Measurements from ENCODE around the gene SRP68. TPM values are rescaled to one million over a fixed set of nuclear protein-coding genes. Genes with fewer than 3 reads are reported as not detected.

SRP68 gene
- polyA plus RNA-seq, 5 donors = 92.3 to 111 (median 101) TPM

DNA sequence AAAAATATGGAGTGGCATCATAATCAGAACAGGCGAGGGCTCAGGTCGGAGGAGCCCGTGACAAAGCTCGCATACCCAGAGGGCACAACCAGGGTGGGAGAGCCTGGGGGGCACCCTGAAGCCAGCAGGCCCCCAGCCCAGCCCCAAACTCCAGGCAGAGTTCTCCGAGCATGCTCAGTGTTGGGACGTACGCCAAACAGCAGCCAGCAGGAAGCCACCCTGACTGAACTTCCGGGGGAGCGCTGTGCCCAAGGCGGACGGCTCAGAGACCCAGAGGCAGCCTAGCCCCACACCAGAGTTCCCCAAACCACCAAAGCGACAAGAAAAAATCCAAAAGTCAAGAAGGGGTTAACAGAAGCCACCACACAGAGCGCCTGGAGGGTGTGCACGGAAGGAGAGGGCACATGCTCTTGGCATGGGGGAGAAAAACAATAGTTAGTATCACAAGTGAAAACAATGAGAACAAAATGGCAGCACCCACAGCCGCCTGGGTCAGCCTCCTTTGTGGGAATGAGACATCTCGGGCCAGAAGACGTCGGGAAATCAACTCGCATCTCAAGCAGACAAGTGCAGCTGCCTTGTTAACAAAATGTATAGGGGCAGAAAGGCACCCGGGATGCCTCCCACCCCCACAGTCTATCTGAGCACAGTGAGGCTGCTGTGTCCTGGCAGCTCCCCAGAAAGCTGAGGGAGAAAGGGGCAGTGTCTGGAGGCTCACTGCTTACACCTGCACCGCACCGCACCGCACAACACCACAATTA lies 19.4 kb upstream of the SRP68 start:
- DNase-seq = no peak

DNA sequence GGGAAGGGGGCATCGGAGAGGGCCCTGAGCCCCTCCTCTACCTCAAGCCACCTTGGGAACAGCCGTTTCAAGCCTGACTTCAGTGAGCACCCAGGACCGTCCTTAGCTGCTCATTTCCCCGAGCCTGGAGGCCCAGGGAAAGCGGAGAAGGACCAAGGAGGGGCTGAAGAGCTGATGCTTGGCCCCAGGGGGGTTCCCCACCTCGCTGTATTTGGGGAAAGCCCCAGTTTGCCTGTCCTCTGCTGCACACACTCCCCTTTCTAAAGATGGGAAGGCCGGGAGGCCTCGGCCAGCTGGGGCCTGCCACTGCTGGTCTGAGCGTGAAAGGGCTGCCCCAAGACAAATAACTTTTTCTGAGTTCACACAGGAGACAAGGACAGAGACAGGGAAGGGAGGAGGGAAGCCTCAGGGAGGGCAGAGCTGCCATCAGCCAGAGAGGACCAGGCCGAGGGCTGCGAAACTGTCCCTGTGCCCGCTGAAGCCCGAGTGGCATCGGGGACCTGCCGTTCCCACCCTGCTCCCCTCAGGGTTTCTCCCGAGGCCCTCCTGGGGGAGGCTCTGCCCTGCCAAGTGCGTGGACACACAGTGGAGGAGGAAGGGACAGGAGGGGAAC lies 18.3 kb upstream of the SRP68 start:
- no peak for DNase-seq

DNA sequence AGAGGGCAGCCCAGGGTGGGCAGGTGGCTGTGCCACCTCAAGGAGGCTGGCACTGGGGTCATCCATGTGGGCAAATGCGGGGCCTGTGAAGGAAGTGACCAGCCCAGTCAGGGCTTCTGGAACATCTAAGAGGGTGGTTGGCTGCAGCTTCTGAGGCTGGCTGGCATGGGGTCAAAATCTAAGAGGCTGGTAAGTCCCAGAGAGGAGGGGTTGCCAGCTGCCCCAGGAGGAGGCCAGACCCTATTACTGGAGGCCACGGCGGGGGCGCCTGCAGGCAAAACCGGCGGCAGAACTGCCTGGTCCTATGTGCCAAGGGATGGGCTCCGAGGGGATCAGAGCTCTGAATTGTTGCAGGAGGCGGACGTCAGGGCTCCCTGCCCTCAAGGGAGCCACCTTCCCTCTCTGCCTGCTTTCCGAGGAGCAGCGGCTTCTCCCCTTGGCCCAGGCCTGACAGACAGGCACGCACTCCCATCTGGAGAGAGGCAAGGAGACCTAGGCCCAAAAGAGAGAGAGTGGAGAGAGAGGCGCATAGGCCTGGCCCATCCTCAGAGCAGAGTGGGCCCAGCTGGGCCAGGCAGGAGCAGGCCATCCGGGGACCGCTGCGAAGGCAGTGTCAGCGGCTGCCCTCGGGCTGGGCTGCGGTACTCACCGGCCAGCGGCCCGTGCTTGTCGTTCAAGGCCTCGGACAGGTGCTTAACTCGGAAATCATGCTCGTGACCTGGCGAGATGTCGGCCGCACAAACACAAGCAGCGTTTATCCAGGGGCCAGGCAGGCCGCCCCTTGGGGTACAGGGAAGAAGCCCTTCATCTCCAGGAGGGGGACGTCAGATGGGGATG lies 17.6 kb upstream of the SRP68 start:
- DNase-seq = no peak

DNA sequence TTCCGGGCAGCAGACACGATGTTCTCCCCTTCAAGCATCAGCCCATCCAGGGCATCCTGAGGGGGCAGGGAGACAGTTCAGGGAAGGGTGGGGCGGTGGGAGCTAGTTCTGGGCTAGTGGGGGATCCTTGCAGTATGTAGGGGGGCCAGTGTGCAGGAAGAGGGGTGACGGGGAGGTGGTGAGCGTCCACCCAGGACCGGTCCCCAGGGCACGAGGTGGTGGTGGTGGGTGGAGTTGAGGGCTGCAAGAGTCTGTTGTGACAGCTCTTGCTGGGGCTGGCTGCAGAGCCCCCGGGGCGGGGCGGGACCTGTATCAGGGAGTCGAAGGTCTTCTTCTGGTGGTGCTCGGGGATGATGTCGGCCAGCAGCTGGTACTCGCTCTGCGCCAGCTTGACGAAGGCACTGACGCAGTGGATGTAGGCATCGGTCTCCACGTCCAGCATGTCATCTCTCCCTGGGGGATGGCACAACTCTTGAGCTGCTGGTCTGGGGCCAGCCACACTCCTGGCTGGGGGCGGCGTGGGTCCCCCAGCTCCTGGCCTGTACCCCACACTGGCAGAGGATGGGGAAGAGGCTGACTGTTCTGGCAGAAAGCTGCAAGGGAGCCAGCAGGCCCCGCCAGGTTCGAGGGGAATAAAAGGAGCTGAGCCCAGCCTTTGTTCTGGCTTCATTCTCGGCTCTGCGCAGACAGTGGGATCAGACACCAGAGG lies 16.7 kb upstream of the SRP68 start:
- no peak for DNase-seq

DNA sequence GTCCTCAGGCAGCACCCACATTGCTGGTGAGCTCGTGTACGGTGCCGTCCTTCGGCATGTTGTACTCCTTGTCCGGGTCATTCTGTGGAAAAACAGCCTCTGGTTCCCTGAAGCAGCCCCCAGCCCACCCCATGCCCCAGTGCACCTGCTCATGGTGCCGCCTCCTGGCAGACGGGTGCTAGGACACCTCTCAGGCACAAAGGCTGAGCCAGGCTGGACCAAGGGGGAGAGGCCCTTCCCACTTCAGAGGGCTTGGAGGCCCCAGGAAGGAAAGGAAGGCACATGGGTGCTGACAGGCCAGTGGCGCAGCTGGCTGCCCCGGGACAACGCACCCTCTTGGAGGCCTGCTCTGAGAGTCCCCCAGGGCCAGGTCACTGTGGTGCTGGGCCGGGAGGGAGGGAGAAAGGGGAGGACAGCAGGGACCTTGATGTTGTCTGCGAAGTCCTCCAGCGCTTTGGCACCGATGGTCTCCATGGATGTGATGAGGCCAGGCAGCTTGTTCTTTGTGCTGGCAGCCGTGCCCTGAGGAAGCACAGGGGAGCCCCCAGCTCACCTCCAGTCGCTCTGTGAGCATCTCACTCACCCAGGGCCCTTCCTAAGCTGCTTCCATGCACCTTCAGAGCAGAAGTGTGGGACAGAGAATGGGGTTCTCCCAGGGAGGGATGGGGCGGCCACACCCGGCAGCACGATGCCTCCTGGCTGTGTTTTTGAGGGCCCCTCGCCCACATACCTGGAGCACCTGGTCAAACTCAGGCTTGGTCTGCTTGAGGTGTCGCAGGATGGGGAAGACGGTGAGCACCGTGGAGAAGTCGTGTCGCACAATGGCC lies 15.9 kb upstream of the SRP68 start:
- DNase-seq = no peak

DNA sequence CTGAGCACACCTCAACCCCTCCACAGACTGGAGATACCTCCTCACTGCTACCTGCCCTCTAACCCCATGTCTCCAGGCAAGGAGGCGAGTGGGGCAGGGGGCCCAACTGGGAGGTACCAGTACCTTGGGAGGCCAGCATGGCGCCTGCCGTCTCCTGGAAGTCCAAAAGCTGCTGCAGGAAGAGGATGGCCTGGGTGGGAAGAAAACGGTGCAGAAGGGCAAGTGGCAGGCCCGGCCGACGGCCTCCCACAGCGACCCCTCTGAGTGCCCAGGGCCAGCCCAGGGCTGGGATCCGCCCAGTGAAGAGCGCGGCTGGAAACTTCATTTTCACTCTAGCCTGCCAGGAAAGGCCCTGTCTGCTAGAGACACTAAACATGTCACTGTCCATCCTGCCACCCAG lies 15.2 kb upstream of the SRP68 start:
- DNase-seq = no peak

DNA sequence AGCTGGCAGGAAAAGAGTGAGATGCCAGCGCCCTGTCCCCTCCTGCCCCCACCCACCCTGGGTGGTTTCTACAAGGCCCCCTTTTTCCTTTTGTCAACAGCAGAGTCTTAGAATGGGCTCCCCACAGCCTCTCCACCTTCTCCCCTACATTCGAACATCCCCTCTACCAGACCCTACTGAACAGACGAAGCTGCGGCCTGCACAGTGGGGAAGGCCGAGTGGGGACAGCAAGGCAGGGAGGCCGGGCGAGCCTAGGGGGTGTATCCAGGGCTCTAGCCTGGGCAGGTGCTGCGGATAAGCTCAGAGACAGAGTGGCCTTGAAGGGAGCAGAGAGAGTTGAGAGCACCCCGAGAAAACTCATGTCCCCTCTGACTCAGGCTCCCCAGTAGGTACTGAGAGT lies 14.1 kb upstream of the SRP68 start:
- no peak for DNase-seq

DNA sequence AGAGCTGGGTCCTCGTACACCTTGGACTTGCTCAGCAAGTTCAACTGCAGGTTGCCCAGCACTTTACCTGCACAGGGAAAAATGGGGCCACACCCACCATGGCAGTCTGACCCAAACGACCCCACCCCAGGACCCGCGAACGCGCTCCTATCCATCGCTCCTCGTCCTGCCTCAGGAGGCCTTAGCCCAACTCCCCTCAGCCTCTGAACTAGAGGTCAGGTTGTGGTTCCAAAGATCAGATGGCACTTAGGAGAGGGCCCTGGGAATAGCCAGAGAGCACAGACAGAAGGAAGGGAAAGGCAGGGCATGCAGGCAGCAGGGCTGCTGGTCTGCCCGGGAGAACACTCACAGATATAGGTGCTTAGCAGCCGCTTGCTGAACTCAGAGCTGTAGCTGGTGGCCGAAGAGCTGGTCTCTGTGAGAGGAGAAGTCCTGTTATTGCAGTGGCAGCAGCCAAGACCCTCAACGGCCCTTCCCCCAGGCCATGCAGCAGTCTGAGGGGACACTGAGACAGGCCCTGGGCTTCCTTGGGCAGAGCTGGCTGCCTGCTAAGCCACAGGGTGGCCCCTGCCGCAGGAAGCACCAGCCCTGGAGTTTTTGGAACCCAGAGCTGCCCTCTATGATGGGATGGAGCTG lies 13.5 kb upstream of the SRP68 start:
- no peak for DNase-seq

DNA sequence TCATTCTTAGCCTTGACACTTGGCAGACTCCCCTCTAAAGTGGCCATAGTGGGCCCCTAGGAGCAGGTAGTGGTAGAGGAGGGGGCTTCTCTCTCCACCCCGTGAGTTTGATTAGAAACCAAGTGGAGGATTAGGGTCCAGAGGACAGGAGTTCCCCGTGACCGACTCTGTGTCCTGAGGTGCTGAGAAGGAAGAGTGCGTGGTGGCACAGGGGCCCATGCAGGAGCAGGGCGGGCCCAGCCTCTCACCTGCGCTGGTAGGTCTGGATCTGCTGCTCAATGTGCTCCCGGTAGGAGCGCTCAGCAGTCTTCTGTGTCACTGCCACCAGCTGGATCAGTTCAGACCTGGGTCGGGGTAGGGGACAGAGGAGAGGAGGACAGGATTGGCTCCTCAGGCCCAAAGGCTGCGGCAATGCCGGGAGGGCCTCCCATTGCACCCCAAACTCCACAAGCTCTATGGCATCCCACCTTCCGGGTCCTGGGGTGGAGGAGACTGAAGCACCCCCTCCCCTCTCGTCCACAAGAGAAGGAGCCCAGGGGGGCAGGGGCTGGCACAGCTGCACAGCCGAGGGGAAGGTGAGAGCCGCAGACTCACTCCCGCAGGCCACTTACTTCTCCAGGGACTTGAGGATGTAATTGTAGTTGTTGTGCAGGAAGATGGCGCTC lies 12.9 kb upstream of the SRP68 start:
- no peak for DNase-seq

DNA sequence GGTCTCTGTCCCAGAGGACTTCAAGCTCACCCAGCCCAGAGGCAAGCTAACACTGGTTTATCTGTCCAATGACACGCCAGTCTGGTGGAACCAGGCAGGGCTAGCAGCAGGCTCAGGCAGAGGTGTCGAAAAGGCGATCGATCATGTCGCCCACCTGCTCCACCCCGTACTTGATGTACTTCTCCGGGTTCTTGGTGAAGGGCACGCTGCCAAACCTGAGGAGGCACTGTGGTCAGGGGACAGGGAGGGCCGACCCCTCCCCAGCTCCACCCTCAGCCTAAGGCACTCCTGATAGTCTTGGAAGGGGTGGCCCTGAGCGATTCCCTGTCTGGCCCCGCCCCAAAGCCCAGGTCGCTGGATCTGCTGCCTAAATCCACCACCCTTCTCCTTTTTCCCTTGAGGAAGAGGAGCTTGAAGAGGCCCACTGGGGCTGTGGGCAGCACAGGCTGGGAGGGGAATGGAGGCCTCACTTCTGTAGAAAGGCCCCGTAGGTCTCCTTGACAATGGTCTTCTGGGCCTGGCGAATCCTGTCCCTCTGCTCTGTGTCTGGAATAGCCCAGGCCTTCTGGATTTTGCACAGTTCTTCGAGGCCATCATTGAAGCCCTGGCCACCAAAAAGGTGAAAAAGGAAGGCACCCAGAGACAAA lies 11.3 kb upstream of the SRP68 start:
- no peak for DNase-seq

DNA sequence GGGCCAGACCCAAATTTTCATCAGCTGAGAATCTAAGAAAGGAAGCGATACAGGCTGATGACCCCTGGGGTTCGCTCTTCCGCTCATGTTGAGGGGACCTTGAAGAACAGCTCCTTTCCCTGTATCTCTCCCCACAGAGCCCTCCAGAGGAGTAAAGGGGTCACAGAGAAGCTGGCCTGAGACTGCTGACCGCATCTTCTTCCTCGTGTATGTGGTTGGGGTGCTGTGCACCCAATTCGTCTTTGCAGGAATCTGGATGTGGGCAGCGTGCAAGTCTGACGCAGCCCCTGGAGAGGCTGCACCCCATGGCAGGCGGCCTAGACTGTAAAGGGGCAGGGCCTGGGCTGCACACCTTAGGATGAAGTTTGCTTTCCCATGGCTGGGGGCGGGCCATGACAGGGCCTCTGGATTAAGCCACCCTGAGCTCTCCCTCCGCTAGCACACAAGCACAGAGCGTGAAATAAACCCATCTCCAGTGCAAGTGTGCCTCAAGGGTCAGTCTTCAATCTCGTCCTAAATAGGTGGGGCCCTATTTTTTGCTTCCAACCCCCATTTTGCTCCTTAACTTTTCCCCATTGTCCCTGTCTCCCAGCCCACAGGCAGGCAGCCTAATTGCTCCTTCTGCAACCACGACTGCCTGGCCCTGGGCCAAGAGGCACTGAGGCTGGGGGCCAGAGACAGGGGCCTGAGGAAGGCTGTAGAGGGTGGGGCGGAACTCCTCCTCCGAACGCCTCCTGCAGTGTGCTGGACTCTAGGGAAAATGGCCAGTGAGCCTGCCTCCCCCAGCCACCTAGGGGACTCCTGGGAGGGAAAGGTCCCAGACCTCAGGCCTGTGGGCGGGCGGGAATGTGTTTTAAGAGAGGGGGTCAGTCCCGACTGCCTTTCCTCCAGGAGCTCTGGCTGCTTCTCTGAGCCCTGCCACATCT lies 10.3 kb upstream of the SRP68 start:
- no peak for DNase-seq

DNA sequence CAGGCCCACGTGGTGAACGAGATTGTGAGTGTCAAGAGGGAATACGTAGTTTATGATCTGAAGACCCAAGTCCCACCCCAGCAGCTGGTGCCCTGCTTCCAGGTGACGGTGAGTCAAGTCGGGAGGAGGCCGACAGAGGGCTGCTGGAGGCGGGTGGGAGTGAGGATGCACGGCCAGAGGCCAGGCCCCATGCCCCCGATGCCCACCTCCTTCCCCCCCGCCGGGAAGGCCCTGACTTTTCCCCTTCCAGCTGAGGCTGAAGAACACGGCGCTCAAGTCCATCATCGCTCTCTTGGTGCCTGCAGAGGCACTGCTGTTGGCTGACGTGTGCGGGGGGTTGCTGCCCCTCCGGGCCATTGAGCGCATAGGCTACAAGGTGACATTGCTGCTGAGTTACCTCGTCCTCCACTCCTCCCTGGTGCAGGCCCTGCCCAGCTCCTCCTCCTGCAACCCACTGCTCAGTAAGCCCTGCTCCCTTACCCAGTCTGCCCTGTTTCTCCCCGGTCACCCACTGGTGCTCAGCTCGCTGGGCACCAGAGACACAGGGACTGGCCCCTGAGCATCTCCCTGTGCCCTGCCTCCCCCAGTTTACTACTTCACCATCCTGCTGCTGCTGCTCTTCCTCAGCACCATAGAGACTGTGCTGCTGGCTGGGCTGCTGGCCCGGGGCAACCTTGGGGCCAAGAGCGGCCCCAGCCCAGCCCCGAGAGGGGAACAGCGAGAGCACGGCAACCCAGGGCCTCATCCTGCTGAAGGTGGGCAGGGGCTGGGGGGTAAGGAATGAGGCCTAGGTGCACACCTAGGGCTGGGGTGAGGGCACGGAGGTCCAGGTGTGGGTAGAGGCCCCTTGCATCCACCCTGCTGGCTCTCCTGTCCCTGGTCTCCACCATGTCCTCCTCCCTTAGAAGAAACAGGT lies 9.2 kb upstream of the SRP68 start:
- DNase-seq = no peak

DNA sequence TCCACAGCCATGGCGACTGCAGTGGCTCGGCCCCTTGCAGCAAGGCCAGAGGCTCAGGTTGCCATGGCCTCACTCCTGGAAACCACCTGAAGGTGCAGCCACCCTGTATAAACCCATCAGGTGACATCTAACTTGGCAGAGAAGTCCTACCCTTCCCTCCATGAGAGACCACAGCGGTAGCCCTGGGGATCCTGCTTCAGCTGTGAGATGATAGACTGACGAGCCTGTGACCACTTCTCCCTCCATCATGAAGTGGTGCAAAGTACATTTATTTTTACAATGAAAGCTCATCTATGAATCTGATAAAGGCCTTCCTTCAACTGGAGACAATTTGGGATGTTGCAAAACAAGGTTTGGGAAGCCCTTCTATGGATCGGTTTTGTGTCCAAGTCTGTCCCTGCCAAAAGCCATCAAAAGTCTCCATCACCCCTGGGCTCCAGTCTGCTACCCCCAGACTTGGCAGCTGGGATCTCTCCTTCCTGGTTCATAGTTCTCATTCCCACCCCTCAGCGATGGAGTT lies 8.5 kb upstream of the SRP68 start:
- no peak for DNase-seq

DNA sequence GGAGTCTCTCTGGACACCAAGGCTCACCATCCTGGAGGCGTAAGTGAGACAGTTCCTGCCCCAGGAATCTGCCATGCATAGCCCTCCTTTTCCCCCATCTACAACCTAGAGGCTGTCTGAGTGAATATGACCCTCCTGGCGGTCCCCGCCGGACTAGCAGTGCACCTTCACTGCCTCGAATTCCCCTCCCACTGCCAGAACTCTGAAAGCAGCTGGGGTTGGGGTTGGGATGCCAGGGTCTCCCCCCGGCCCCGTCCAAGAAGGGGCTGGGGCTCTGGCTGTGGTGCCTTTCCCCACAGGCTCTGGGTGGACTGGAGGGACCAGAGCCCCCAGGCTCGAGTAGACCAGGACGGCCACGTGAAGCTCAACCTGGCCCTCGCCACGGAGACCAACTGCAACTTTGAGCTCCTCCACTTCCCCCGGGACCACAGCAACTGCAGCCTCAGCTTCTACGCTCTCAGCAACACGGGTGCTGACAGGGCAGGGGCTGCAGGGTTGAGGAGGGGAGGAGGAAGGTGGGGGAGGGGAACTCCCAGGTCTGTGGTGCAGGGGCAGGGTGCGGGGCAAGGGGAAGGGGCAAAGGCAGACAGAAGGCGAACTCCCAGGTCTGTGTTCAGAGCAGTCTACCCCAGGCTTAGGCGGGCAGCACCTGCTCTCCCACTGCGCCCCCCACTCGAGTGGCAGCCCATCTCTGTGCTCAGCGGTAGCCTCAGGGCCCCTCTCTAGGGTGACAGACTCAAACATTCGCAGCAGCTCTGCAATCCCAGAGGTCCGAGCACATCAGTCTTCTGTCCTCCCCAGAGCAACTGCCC lies 7.8 kb upstream of the SRP68 start:
- no peak for DNase-seq

DNA sequence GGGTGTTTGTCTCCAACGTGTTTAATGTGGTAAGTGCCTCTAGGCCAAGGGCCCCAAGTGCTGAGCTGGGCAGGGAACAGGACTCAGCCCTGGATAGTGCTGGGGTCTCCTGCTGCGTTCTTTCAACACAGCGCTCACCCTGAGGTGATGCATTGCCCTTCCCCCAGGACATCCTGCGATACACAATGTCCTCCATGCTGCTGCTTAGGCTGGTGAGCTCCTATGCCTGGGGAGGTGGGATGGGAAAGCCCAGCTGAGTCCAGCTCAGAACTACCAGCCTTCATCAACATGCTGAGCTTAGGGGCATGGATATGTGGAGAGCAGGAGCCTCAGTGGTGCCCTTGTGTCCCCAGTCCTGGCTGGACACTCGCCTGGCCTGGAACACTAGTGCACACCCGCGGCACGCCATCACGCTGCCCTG lies 7.2 kb upstream of the SRP68 start:
- DNase-seq = no peak

DNA sequence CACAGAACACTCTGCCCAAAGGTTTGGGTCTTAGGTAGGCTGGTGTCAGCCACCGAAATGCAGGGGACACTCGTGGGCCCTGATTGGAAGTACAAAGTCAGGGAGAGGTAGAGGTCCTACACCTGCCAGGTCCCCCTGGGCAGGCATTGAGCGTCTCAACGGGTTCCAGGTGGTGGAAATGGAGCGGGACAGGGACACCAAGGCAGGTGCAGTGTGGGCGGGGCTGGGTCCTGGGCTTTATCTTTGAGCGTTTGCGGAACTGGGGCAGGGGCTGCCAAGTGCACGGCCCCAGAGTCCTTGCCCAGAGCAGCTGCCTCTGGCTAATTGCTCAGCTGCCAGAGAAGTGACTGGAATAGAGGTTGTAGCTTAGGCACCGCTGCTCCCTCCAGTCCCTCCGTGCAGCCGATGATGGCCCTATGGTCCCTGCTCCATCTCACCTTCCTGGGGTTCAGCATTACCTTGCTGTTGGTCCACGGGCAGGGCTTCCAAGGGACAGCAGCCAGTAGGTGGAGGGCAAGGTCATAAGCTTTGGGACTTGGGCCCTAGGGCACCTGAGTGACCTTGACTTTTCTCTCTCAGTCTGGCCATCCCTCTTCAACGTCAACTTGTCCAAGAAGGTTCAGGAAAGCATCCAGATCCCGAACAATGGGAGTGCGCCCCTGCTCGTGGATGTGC lies 6.7 kb upstream of the SRP68 start, which contains the start of gene ZACN:
ZACN (plus strand) TSS at position 323 of the 675 bp plus-strand sequence; CDS start at position 406, 83 bp downstream.
- DNase-seq = no peak

Data from right lung (tissue), 5 donors.